Endothelial cell of hepatic sinusoid (primary cell): ENCODE results near the gene TCHP.

ENCODE experiments used
- in situ Hi-C: cut with HindIII; loops from 2 replicates; pipeline ENCODE4 v1.10.0; 2017; ENCODE audit warnings: low sequenced_read_pairs

The TCHP gene

DNA sequence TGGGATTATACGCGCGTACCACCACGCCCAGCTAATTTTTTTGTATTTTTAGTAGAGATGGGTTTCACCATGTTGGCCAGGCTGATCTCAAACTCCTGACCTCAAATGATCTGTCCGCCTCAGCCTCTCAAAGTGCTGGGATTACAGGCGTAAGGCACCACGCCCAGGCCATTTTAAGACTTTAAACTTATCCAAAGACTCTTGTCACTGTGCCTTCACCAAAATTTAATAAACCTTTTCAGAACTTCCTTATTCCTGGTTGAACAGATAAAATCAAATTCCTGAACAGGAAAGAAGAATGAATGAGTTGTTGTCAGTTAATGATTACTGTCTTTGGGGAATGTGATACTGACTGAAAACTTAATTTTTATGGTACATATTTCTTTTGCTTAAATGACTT is 58.3 kb downstream of the TCHP start:
- in situ Hi-C loops, result no loop called here

DNA sequence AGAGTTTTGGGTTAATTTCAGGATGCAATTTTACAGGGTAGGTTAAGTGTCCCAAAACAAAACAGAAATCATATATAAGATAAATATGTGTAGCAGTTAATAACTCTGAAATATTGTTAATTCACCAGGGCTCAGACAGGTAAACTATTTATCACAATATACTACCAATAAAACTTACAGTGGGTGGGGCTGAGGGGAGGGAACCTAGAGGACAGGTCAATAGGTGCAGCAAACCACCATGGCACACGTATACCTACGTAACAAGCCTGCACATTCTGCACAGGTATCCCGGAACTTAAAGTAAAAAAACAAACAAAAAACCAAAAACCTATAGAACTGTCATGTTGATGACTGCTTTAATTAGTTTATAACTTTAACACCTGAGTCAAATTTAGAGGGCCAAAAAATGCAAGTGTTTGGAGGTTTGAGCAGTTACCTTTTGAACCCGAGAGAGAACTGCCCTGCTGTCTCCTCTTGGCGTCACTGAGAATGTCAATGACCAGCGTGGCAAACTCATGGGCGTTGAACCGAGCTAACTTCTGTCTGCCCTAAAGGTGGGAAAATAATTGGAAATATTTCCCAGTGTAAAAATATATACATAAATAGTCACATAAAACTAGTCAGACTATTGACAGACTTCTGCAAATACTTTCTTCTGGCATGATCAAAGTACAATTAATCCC is 59.5 kb downstream of the TCHP start:
- in situ Hi-C loops, result loop anchor here (5.0 to 10.0 kb wide), 5 partner anchors 38 to 425 kb away; partner anchors contain the start of genes ANKRD13A and GIT2

DNA sequence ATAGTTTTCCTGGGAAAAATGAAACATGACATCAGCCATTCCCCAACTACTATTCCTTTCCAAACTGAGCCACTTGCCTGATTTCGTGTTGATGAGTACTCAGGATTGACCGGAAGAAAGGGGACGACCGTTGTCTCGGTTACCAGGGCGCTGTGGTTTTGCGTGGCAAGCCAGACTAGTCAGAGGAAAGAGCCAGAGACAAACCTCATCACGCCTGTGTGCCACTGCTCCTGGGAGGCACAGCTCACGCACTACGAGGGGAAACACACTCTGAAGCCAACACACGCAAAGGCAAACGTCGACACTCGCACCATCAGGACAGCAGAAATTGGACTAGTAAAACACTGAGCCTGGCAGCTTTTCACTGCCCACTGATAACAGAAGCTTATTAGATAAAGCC is 61.1 kb downstream of the TCHP start:
- in situ Hi-C loops, result loop anchor here (5.0 to 10.0 kb wide), 5 partner anchors 36 to 424 kb away; partner anchors contain the start of genes ANKRD13A and GIT2

DNA sequence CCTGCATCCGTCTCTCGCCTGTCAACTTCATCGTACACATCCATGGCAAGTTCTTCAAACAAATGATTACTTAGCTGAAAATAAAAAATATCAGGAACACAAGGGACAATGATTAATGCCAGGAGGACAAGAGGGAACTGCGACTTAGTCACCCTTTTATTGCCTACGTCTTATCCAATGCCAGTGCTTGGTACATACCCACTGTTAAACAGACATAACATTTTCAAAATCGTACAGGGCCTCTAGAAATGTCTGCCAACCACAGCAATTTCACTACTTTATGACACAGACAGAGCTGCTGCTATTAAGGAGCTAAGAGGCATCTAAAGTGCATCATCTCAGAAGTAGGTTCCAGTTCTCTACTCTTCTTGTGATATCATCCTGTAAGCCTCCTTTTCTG is 61.5 kb downstream of the TCHP start:
- in situ Hi-C loops, result loop anchor here (5.0 to 10.0 kb wide), 5 partner anchors 36 to 423 kb away; partner anchors contain the start of genes ANKRD13A and GIT2

DNA sequence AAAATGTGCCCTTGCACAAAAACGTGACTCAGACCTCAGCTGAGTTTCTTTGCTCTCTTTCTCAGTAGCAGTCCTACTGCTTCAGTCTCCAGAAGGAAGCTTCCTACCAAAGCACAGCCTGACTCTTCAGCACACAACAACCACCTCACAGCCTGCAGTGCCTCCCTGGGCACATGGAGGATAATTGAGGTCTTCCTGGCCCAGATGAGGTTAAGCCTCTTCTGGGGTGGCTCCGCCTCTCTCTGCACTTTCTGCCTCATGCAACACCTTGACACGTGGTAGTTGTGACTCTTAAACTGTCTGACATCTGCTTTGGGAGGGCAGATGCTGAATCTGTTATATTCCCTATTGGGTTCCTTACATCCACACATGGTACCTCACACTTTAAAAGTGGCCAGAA is 62.3 kb downstream of the TCHP start:
- in situ Hi-C loops, result loop anchor here (5.0 to 10.0 kb wide), 5 partner anchors 35 to 422 kb away; partner anchors contain the start of genes ANKRD13A and GIT2

DNA sequence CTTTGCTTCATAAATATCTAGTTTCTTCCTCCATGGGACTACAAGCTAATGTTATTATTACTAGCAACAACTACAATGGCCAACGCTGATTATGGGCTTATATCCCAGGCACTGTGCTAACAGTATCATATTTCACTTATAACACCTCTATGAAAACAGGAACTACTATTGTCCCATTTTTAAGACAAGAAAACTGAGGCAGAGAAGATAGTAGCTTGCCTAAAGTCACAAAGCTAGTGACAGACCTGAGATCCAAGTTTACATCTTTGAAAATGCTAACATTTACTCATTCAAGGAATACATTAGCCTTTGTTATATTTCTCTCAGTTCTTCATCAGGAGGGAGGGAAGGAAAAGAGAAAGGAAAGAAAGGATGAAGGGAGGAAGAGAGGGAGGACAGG is 63.3 kb downstream of the TCHP start:
- in situ Hi-C loops, result loop anchor here (5.0 to 10.0 kb wide), 5 partner anchors 34 to 421 kb away; partner anchors contain the start of genes ANKRD13A and GIT2

DNA sequence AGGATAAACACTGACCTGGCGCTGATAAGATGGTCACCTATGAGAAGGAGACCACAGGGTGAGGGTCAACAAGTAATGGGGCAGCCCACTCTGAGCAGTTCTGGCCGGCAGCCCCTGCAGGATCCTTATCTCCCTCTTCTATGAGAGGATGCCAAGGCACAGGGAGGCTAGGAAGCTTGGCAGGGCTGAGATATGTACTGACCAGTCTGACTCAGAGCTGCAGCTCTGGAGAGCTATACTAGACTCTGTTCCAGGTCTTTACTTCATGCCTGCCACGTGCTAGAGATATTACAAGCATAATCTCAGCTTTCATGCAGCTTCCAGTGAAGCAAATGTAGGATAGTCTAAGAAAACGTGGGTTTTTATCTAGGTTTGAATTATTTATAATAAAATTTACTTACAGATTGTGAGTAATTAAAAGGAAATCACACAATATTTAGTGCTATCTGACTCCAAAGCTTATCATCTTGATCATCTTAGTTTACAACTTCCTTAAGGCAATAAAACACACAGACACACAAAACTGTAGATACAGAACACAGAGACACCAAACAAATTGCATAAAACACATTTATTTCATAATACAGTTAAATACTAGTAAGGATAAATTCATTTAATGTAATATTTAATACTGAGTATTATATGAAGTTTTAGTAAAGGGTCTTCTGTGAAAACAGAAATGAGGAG is 63.8 kb downstream of the TCHP start:
- in situ Hi-C loops, result loop anchor here (5.0 to 10.0 kb wide), 5 partner anchors 33 to 421 kb away; partner anchors contain the start of genes ANKRD13A and GIT2

DNA sequence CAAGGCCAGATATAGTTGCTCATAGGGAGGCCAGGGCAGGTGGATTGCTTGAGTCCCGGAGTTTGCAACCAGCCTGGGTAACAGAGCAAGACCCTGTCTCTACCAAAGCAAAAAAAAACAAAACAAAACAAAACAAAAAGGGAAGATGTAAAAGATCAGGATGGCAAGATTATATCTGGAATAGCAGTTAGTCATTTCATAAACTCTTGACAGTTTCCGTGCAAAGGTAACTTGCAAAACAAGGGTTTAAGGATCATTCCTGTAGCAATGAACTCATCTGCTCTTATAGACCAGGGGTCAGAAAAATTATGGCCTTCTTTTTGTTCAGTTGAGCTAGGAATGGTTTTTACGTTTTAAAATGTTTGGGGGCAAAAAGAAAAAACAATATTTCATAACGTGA is 66.5 kb downstream of the TCHP start:
- in situ Hi-C loops, result loop anchor here (10.0 kb wide), 2 partner anchors 92 to 418 kb away; no protein-coding TSS in a partner anchor

DNA sequence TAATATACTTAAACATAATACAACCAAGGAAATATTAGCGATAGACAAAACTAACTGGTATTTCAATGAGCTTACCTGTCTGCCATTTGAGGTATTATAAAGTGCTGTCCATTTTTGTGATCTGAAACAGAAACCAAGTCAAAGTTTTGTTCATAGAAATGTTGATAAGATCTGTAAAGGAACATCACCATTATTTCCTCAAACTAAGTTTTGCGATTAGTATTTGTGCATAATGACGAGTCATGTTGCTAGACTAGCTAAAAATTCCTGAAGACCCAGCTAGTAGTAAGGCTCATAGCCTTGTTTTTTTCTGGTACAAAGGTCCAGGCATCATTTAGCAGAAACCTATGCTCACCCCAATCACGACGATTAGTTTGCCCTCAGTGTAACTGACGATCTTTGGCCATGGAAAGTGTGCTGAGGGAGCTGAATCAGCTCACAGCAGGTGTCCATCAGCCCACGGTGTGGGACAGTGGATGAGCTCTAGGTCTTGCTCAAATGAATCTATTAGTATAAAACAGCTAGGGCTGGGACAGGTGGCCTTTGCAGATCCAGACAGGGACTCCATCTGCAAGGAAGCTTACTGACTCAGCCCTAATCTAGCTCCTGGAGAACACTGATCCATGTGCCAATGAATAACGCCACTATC is 67.4 kb downstream of the TCHP start:
- in situ Hi-C loops, result loop anchor here (10.0 kb wide), 2 partner anchors 93 to 417 kb away; no protein-coding TSS in a partner anchor
